HG03521 (cell line): ENCODE measurements around the gene GNPTG.
"Not testable (repeated sequence)": the region's sequence is repeated elsewhere in the genome, so short reads cannot be mapped to it uniquely, and the experiment has no call there.

Experiments used
- ATAC-seq: cut with Tn5 transposase; IDR thresholded peaks from one replicate; pipeline ENCODE4 v1.9.1; 2021; ENCODE audit warnings: mild to moderate bottlenecking, moderate library complexity; ENCODE audit not compliant: unreplicated experiment

Gene GNPTG

GRCh38 chr16:1318268-1318545 lies 33.5 kb upstream of the GNPTG start:
- no peak for ATAC-seq

- no peak for ATAC-seq
These were observed 32.7 kb upstream of the GNPTG start for GRCh38 chr16:1319041-1319440.

- ATAC-seq = no peak
These were observed 31.6 kb upstream of the GNPTG start for GRCh38 chr16:1320097-1320496.

GRCh38 chr16:1320658-1321240 lies 31.0 kb upstream of the GNPTG start:
- no peak for ATAC-seq

- no peak for ATAC-seq
These were observed 29.3 kb upstream of the GNPTG start for GRCh38 chr16:1322407-1322806.

- ATAC-seq = no peak
These were observed 28.2 kb upstream of the GNPTG start for GRCh38 chr16:1323296-1324239.

- ATAC-seq = no peak
These were observed 27.4 kb upstream of the GNPTG start for GRCh38 chr16:1324286-1324826.

- no peak for ATAC-seq
These were observed 26.5 kb upstream of the GNPTG start for GRCh38 chr16:1325261-1325660.

GRCh38 chr16:1325673-1326371 lies 25.9 kb upstream of the GNPTG start:
- no peak for ATAC-seq

GRCh38 chr16:1326391-1326790 lies 25.3 kb upstream of the GNPTG start:
- no peak for ATAC-seq

GRCh38 chr16:1326946-1327618 lies 24.6 kb upstream of the GNPTG start:
- ATAC-seq = no peak

- ATAC-seq = no peak
These were observed 24.1 kb upstream of the GNPTG start for GRCh38 chr16:1327619-1327947.

- ATAC-seq = not testable (repeated sequence)
These were observed 23.6 kb upstream of the GNPTG start for GRCh38 chr16:1328136-1328535.

GRCh38 chr16:1328961-1329360 lies 22.8 kb upstream of the GNPTG start:
- not testable (repeated sequence) for ATAC-seq

- ATAC-seq = no peak
These were observed 21.3 kb upstream of the GNPTG start for GRCh38 chr16:1330260-1330914.

GRCh38 chr16:1330931-1331711 lies 20.6 kb upstream of the GNPTG start:
- no peak for ATAC-seq

GRCh38 chr16:1331712-1332617 lies 19.8 kb upstream of the GNPTG start:
- peak; percentile 46 for ATAC-seq

- ATAC-seq = no peak
These were observed 19.0 kb upstream of the GNPTG start for GRCh38 chr16:1332618-1333148.
